ENCODE results near the gene CDH15.

CDH15 gene

GRCh38 chr16:89175280-89176146 lies 4.0 kb downstream of the CDH15 start:
- no peak for TF ChIP-seq REST (IDR thresholded peaks at IDR 0.05; ENCODE audit: low read depth)
- no peak for TF ChIP-seq TAF1 (IDR thresholded peaks at IDR 0.05; ENCODE audit: low read depth)
- TF ChIP-seq CREB1 (IDR thresholded peaks at IDR 0.05; ENCODE audit: low read depth) = no peak
- TF ChIP-seq, protein P1, sequence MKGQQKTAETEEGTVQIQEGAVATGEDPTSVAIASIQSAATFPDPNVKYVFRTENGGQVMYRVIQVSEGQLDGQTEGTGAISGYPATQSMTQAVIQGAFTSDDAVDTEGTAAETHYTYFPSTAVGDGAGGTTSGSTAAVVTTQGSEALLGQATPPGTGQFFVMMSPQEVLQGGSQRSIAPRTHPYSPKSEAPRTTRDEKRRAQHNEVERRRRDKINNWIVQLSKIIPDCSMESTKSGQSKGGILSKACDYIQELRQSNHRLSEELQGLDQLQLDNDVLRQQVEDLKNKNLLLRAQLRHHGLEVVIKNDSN (IDR thresholded peaks at IDR 0.05) = peak; percentile 69

- TF ChIP-seq ZBTB7A (IDR thresholded peaks at IDR 0.05; ENCODE audit: low read depth) = 0 out of 2 replicates have a peak, but pooled peaks have one; percentile 31
- no peak for TF ChIP-seq RAD21 (IDR thresholded peaks at IDR 0.05; ENCODE audit: low read depth)
These were observed 4.7 kb downstream of the CDH15 start for GRCh38 chr16:89176147-89176690.

GRCh38 chr16:89176717-89177116 lies 5.2 kb downstream of the CDH15 start:
- TF ChIP-seq, protein P1 (IDR thresholded peaks at IDR 0.05) = no peak
- TF ChIP-seq RAD21 (IDR thresholded peaks at IDR 0.05; ENCODE audit: low read depth) (no peak), TEAD4 (IDR thresholded peaks at IDR 0.05) (no peak), EP300 (IDR thresholded peaks at IDR 0.05; ENCODE audit: borderline replicate concordance) (no peak), YY1 (IDR thresholded peaks at IDR 0.05; ENCODE audit: low read depth) (no peak), TCF12 (IDR thresholded peaks at IDR 0.05; ENCODE audit: low read depth) (no peak), FOXM1 (IDR thresholded peaks at IDR 0.05; ENCODE audit: borderline replicate concordance, low read depth) (no peak), REST (IDR thresholded peaks at IDR 0.05; ENCODE audit: low read depth) (no peak), NFIC (IDR thresholded peaks at IDR 0.05) (no peak), ZBTB7A (IDR thresholded peaks at IDR 0.05; ENCODE audit: low read depth) (no peak), EGR1 (IDR thresholded peaks at IDR 0.05) (no peak), CREB1 (IDR thresholded peaks at IDR 0.05; ENCODE audit: low read depth) (no peak), CEBPB (IDR thresholded peaks at IDR 0.05) (no peak)
- TF ChIP-seq, protein P2, sequence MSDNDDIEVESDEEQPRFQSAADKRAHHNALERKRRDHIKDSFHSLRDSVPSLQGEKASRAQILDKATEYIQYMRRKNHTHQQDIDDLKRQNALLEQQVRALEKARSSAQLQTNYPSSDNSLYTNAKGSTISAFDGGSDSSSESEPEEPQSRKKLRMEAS (IDR thresholded peaks at IDR 0.05) = no peak

GRCh38 chr16:89177501-89177900 lies 6.0 kb downstream of the CDH15 start:
- TF ChIP-seq TEAD4 (IDR thresholded peaks at IDR 0.05) (no peak), REST (IDR thresholded peaks at IDR 0.05; ENCODE audit: low read depth) (no peak), YY1 (IDR thresholded peaks at IDR 0.05; ENCODE audit: low read depth) (no peak), ZBTB7A (IDR thresholded peaks at IDR 0.05; ENCODE audit: low read depth) (no peak), EP300 (IDR thresholded peaks at IDR 0.05; ENCODE audit: borderline replicate concordance) (no peak)
- TF ChIP-seq, protein P1 (IDR thresholded peaks at IDR 0.05) = no peak
- TF ChIP-seq, protein P2 (IDR thresholded peaks at IDR 0.05) = no peak
